ENCODE measurements around the gene IP6K3.

DNA sequence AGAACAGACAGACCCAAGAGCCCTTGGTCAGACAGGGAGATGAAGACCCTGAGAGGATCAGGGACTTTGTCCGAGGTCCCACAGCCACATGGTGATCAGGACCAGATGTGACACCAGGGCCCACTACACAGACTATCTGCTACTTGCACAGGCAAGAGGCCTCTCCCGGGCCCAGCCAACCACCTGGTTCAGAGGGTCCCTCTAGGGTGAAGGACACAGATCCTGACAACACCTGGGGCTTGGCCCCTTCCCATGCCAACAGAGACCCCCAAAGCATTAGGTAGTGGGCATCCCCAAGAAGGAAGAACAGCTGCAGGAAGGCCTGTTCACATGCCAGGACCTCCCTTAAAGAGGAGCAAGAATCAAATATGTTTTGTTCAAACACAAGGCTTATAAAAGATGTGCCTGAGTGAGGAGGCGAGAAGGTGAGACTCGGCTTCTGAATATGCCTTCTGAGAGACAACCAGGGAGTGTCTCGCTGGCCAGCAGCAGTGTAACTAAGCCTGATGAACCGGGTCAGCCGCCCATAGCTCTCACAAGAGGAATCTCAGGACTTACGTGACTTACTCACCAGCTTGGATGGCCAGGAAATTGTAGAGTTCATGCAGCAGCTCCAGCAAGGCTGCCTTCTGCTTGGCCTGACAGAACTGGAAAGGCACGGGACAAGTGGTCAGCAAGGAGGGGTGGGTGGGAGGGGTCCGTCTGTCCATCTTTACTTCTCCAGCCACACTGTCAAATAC, 37.2 kb upstream of the IP6K3 start:
- TF ChIP-seq, protein P1, sequence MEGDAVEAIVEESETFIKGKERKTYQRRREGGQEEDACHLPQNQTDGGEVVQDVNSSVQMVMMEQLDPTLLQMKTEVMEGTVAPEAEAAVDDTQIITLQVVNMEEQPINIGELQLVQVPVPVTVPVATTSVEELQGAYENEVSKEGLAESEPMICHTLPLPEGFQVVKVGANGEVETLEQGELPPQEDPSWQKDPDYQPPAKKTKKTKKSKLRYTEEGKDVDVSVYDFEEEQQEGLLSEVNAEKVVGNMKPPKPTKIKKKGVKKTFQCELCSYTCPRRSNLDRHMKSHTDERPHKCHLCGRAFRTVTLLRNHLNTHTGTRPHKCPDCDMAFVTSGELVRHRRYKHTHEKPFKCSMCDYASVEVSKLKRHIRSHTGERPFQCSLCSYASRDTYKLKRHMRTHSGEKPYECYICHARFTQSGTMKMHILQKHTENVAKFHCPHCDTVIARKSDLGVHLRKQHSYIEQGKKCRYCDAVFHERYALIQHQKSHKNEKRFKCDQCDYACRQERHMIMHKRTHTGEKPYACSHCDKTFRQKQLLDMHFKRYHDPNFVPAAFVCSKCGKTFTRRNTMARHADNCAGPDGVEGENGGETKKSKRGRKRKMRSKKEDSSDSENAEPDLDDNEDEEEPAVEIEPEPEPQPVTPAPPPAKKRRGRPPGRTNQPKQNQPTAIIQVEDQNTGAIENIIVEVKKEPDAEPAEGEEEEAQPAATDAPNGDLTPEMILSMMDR (optimal IDR thresholded peaks at IDR 0.05 in 1 of 3, IDR thresholded peaks at IDR 0.05 in 1 of 3, conservative IDR thresholded peaks at IDR 0.05 in 1 of 3; ENCODE audit: extremely low read depth in 1 of 3, insufficient read depth in 2 of 3, low read length in 3 of 3), result no peak
- TF ChIP-seq EZH2 (IDR thresholded peaks at IDR 0.05; ENCODE audit: low read length), result no peak

All from keratinocyte (primary cell).